Endothelial cell of umbilical vein (primary cell): ENCODE results near the gene SLC6A18. TPM values are rescaled to one million over a fixed set of nuclear protein-coding genes. Genes with fewer than 3 reads are reported as not detected.

Experiments used
- BruUV-seq: library from RNA; stranded (reverse); fragments of 400-500 nt; replicated peaks from 2 replicates; lab custom pipeline; 2021; lab: Mats Ljungman, UMichigan
- CTCF ChIA-PET: fragments of 300-600, 350-600 bp; sonication (Branson Sonifier 250); formaldehyde crosslinking; loops from one replicate; lab custom pipeline; 2021; ENCODE audit warnings: antibody characterized with exemption, inconsistent platforms; lab: Charles Lee
- POLR2A ChIA-PET: fragments of 300-600, 350-600 bp; sonication (Branson Sonifier 250); formaldehyde crosslinking; loops from one replicate; lab custom pipeline; 2021; ENCODE audit warnings: antibody characterized with exemption, inconsistent platforms; lab: Charles Lee
- DNase-seq: peaks from one replicate; pipeline ENCODE4 v3.0.0-alpha.2; 2011; ENCODE audit warnings: low read depth, low spot score
- FAIRE-seq: peaks from 2 replicates; lab custom pipeline; 2011; peaks lifted over from hg19 to GRCh38; lab: Jason Lieb, UNC
- H2AFZ ChIP-seq: 2 replicates; pipeline ENCODE4 v1.6.0; 2012; ENCODE audit warnings: low read depth, low read length, control low read depth, inconsistent platforms
- H3K27ac ChIP-seq: 2 replicates; pipeline ENCODE4 v1.5.1; 2011; ENCODE audit warnings: low read depth, mild to moderate bottlenecking, control low read depth, low read length, moderate library complexity; ENCODE audit not compliant: insufficient read depth
- H3K27me3 ChIP-seq, 2 experiments: 2 replicates each; pipeline versions ENCODE4 v1.6.0 to v1.6.1; 2011; ENCODE audit warnings: low read length in 2 of 2, mixed read lengths in 1 of 2; ENCODE audit not compliant: control insufficient read depth in 2 of 2, insufficient read depth in 2 of 2
- H3K36me3 ChIP-seq, 2 experiments: 2 replicates in 1 of 2; 3 replicates in 1 of 2; pipeline ENCODE4 v1.5.1; 2011; ENCODE audit warnings: low read length in 2 of 2, mild to moderate bottlenecking in 1 of 2, moderate library complexity in 1 of 2; ENCODE audit not compliant: control insufficient read depth in 2 of 2, insufficient read depth in 2 of 2; ENCODE audit errors: extremely low read depth in 1 of 2
- H3K4me1 ChIP-seq: 3 replicates; pipeline ENCODE4 v1.5.1; 2011; ENCODE audit warnings: mild to moderate bottlenecking, low read length; ENCODE audit not compliant: control insufficient read depth, insufficient read depth; ENCODE audit errors: extremely low read depth
- H3K4me2 ChIP-seq: 2 replicates; pipeline ENCODE4 v1.6.1; 2011; ENCODE audit warnings: low read length, control low read depth, mixed read lengths; ENCODE audit not compliant: insufficient read depth
- H3K4me3 ChIP-seq, 3 experiments: fragments of 200-600 bp in 1 of 3; sonication (generic), shearing (Covaris generic) in 1 of 3; replicated peaks in 1 of 3; 2 replicates each; pipeline ENCODE4 v1.5.1; 2011 to 2016; ENCODE audit warnings: control low read depth in 3 of 3, low read length in 3 of 3, mild to moderate bottlenecking in 2 of 3, inconsistent platforms in 1 of 3, low read depth in 1 of 3, moderate library complexity in 1 of 3; ENCODE audit not compliant: insufficient read depth in 1 of 3
- H3K79me2 ChIP-seq: 2 replicates; pipeline ENCODE4 v1.6.0; 2012; ENCODE audit warnings: low read length, inconsistent platforms; ENCODE audit not compliant: control insufficient read depth, insufficient read depth
- H3K9ac ChIP-seq: replicated peaks from 2 replicates; pipeline ENCODE3; 2011; ENCODE audit warnings: low read length, control low read depth; ENCODE audit not compliant: insufficient read depth; ENCODE audit errors: extremely low read depth
- H3K9me1 ChIP-seq: replicated peaks from 3 replicates; pipeline ENCODE4 v1.6.0; 2011; ENCODE audit warnings: mild to moderate bottlenecking, low read length; ENCODE audit not compliant: control insufficient read depth, insufficient read depth; ENCODE audit errors: extremely low read depth
- H3K9me3 ChIP-seq: replicated peaks from 2 replicates; pipeline ENCODE4 v1.5.1; 2012; ENCODE audit warnings: low read length, inconsistent platforms; ENCODE audit not compliant: control insufficient read depth, insufficient read depth
- H4K20me1 ChIP-seq: replicated peaks from 2 replicates; pipeline ENCODE3; 2011; ENCODE audit warnings: mild to moderate bottlenecking, low read length; ENCODE audit not compliant: control insufficient read depth, insufficient read depth; ENCODE audit errors: extremely low read depth
- EZH2 ChIP-seq: IDR thresholded peaks from 2 replicates; pipeline ENCODE4 v1.6.1; 2012; ENCODE audit warnings: borderline replicate concordance, low read depth, mild to moderate bottlenecking, moderate library complexity, low read length, inconsistent platforms; ENCODE audit not compliant: severe bottlenecking
- FOS ChIP-seq: IDR thresholded peaks from 2 replicates; pipeline ENCODE4 v1.6.1; 2011; ENCODE audit warnings: mild to moderate bottlenecking, low read length, moderate library complexity, borderline replicate concordance; ENCODE audit not compliant: insufficient read depth
- GATA2 ChIP-seq: IDR thresholded peaks from 2 replicates; pipeline ENCODE4 v1.7.0; 2011; ENCODE audit warnings: low read depth, mild to moderate bottlenecking, moderate library complexity, mixed read lengths, low read length; ENCODE audit not compliant: insufficient read length, insufficient read depth
- JUN ChIP-seq: IDR thresholded peaks from 2 replicates; pipeline ENCODE4 v1.6.1; 2011; ENCODE audit warnings: borderline replicate concordance, low read depth; ENCODE audit not compliant: insufficient read length, insufficient read depth
- MYC ChIP-seq: IDR thresholded peaks from one replicate; pipeline ENCODE4 v1.6.1; 2011; ENCODE audit warnings: mild to moderate bottlenecking, low read depth, low read length
- POLR2A ChIP-seq: IDR thresholded peaks from 2 replicates; pipeline ENCODE4 v1.6.1; 2012; ENCODE audit warnings: low read depth, mild to moderate bottlenecking, control low read depth, low read length
- POLR2AphosphoS5 ChIP-seq: IDR thresholded peaks from 2 replicates; pipeline ENCODE4 v1.6.1; 2012; ENCODE audit warnings: low read depth, mild to moderate bottlenecking, control low read depth, low read length, moderate library complexity; ENCODE audit not compliant: insufficient read depth
- dilution Hi-C: fragments of 300-500 bp; cut with MboI; formaldehyde crosslinking; loops from one replicate; pipeline ENCODE4 v1.15.0; 2019; ENCODE audit warnings: low sequenced_read_pairs; ENCODE audit not compliant: extremely low pct_ligation_motif_present
- intact Hi-C: fragments of 100-400 bp; cut with micrococcal nuclease; formaldehyde crosslinking; loops from one replicate; pipeline ENCODE4 v1.10.0; 2022
- polyA plus RNA-seq, 4 experiments: library from polyadenylated mRNA; depleted of rRNA in 3 of 4; stranded (reverse) in 3 of 4; unstranded in 1 of 4; fragments of >200 nt; gene quantifications; 2 replicates each; pipeline versions ENCODE4 v1.2.1 to v1.2.3, GENCODE V29; 2011 to 2012; ENCODE audit warnings: missing spikeins in 1 of 4
- total RNA-seq: library from RNA; stranded (reverse); gene quantifications from 2 replicates; pipeline ENCODE4 v1.2.3, GENCODE V29; 2021
- TF ChIP-seq, protein P1 (sequence below), 2 donors: IDR thresholded peaks; 1 replicate in 1 of 2; 2 replicates in 1 of 2; pipeline ENCODE4 v1.5.1; 2011; ENCODE audit warnings: low read length in 2 of 2, mild to moderate bottlenecking in 2 of 2, moderate library complexity in 2 of 2, control low read depth in 1 of 2, inconsistent platforms in 1 of 2, low read depth in 1 of 2; ENCODE audit not compliant: insufficient read depth in 1 of 2; ENCODE audit errors: extremely low read depth in 1 of 2
- TF ChIP-seq, protein P2 (sequence below): IDR thresholded peaks from 2 replicates; pipeline ENCODE4 v1.6.1; 2011; ENCODE audit not compliant: insufficient read depth, insufficient read length

The SLC6A18 gene
- total and polyA plus RNA-seq, 2 donors (not counting 3 experiments of a cell fraction or from before 2014, with no cell fraction given) = not detected

DNA sequence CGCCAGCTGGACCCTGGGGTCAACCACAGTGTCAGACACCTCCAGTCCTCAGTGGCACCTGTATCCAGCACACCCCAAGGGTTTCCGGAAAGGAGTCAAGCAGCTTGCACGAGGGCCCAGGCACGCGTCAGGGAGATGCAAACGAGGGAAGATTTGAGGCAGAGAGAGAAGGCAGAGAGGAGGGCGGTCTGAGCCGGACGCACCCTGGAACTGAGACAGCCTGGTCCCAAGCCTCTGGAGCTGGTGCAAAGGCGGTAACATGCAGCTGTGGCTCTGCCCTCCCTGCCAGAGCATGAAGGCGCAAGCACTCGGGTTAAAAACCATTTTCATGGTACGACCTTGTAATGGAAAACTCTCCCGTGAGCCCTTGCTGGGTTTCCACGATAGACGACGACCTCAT lies 32.2 kb downstream of the SLC6A18 start:
- no peak for TF ChIP-seq FOS
- TF ChIP-seq POLR2AphosphoS5 = no peak
- no peak for TF ChIP-seq MYC
- TF ChIP-seq JUN = no peak
- TF ChIP-seq, protein P1, sequence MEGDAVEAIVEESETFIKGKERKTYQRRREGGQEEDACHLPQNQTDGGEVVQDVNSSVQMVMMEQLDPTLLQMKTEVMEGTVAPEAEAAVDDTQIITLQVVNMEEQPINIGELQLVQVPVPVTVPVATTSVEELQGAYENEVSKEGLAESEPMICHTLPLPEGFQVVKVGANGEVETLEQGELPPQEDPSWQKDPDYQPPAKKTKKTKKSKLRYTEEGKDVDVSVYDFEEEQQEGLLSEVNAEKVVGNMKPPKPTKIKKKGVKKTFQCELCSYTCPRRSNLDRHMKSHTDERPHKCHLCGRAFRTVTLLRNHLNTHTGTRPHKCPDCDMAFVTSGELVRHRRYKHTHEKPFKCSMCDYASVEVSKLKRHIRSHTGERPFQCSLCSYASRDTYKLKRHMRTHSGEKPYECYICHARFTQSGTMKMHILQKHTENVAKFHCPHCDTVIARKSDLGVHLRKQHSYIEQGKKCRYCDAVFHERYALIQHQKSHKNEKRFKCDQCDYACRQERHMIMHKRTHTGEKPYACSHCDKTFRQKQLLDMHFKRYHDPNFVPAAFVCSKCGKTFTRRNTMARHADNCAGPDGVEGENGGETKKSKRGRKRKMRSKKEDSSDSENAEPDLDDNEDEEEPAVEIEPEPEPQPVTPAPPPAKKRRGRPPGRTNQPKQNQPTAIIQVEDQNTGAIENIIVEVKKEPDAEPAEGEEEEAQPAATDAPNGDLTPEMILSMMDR (IDR thresholded peaks at IDR 0.05; ENCODE audit: extremely low read depth in 1 of 2, insufficient read depth in 1 of 2, low read depth in 1 of 2, low read length in 2 of 2) = no peak
- no peak for TF ChIP-seq EZH2
- intact Hi-C loops = no loop called here
- Histone ChIP-seq H3K9me3 (no peaks in the 10 kb centered on the region), H3K9me1 (no peaks in the 10 kb centered on the region), H3K27ac (no peak overlapping the region), H3K4me3 (no peak overlapping the region), H3K4me1 (peaks cover 3% of the 10 kb centered on the region), H3K27me3 (no peaks in the 10 kb centered on the region), H2AFZ (no peak overlapping the region), H3K36me3 (no peaks in the 10 kb centered on the region), H3K4me2 (no peak overlapping the region), H3K9ac (no peak overlapping the region), H4K20me1 (no peaks in the 10 kb centered on the region), H3K79me2 (no peaks in the 10 kb centered on the region)
- dilution Hi-C loops = no loop called here
- DNase-seq = no peak
- BruUV-seq = no TSS peak
- ChIA-PET CTCF (no interaction called here), POLR2A (no interaction called here)
- FAIRE-seq = no peak

DNA sequence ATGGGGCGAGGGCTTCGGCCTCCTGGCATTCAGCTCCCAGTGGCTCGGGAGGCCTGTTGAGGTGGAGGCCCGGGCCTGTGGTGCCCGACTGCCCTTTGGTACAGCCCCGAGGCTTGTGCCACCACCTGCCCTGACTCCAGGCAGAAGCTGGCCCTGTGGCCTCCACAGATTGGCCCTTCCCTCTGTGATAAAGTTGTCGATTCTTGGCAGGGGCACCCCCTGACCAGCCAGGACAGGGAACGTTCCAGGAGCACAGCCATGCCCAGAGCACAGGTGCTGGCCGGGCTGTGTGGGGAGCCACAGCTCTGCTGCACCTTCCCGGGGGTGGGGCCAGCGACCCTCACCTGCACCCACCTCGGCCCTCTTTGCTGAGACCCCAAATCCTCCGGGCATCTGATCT lies 32.7 kb downstream of the SLC6A18 start:
- CTCF ChIA-PET = no interaction called here
- intact Hi-C loops (no loop called here), dilution Hi-C loops (no loop called here)
- no peak overlapping the region for H3K4me2 ChIP-seq
- no peaks in the 10 kb centered on the region for H3K36me3 ChIP-seq
- H3K9ac ChIP-seq = no peak overlapping the region
- no peak overlapping the region for H3K27ac ChIP-seq
- POLR2A ChIA-PET = no interaction called here
- no peak overlapping the region for H2AFZ ChIP-seq
- peaks cover 3% of the 10 kb centered on the region for H3K4me1 ChIP-seq
- no peaks in the 10 kb centered on the region for H3K9me1 ChIP-seq
- TF ChIP-seq POLR2AphosphoS5 = no peak
- TF ChIP-seq GATA2 = no peak
- TF ChIP-seq JUN = no peak
- no peak for TF ChIP-seq POLR2A
- TF ChIP-seq, protein P2, sequence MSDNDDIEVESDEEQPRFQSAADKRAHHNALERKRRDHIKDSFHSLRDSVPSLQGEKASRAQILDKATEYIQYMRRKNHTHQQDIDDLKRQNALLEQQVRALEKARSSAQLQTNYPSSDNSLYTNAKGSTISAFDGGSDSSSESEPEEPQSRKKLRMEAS = no peak
- TF ChIP-seq, protein P1 (IDR thresholded peaks at IDR 0.05; ENCODE audit: extremely low read depth in 1 of 2, insufficient read depth in 1 of 2, low read depth in 1 of 2, low read length in 2 of 2) = no peak
- H3K4me3 ChIP-seq = no peak overlapping the region
- no TSS peak for BruUV-seq
- no peak for DNase-seq
- H3K9me3 ChIP-seq = no peaks in the 10 kb centered on the region
- no peaks in the 10 kb centered on the region for H3K79me2 ChIP-seq
- H3K27me3 ChIP-seq = no peaks in the 10 kb centered on the region
- FAIRE-seq = no peak
- no peaks in the 10 kb centered on the region for H4K20me1 ChIP-seq
